OCI-LY7 (cell line): Measurements from ENCODE around the gene PRKX. TPM values are rescaled to one million over a fixed set of nuclear protein-coding genes. Genes with fewer than 3 reads are reported as not detected.
"Not testable (repeated sequence)": the region's sequence is repeated elsewhere in the genome, so short reads cannot be mapped to it uniquely, and the experiment has no call there.

Experiments
- BruUV-seq: library from RNA; stranded (reverse); fragments of 400-500 nt; replicated peaks from 2 replicates; lab custom pipeline; 2021; lab: Mats Ljungman, UMichigan
- CTCF ChIA-PET: fragments of 300-600 bp; sonication (Branson Sonifier 250); formaldehyde crosslinking; loops from one replicate; lab custom pipeline; 2022; ENCODE audit warnings: antibody characterized with exemption; ENCODE audit not compliant: unreplicated experiment; lab: Charles Lee
- POLR2A ChIA-PET: fragments of 300-600 bp; sonication (Branson Sonifier 250); formaldehyde crosslinking; loops from one replicate; lab custom pipeline; 2022; ENCODE audit warnings: antibody characterized with exemption; lab: Charles Lee
- DNase-seq: peaks from one replicate; pipeline ENCODE4 v3.0.0-alpha.2; 2015; ENCODE audit warnings: low spot score
- H2AFZ ChIP-seq: fragments of 200-600 bp; sonication (generic), shearing (Covaris generic); 2 replicates; pipeline ENCODE4 v1.6.1; 2014; ENCODE audit warnings: mild to moderate bottlenecking, antibody characterized with exemption, low read length, moderate library complexity
- H3K27ac ChIP-seq: fragments of 200-600 bp; sonication (generic); 2 replicates; pipeline ENCODE4 v1.5.1; 2014; ENCODE audit warnings: mixed run types, low read depth, mild to moderate bottlenecking, moderate library complexity, low read length, inconsistent platforms; ENCODE audit not compliant: poor library complexity, severe bottlenecking
- H3K36me3 ChIP-seq: fragments of 200-600 bp; sonication (generic); 2 replicates; pipeline ENCODE4 v1.6.1; 2014; ENCODE audit warnings: mild to moderate bottlenecking, antibody characterized with exemption, low read length, moderate library complexity, mixed read lengths; ENCODE audit not compliant: insufficient read depth
- H3K4me1 ChIP-seq: fragments of 200-600 bp; sonication (generic); 2 replicates; pipeline ENCODE4 v1.5.1; 2014; ENCODE audit warnings: mild to moderate bottlenecking, low read length; ENCODE audit not compliant: insufficient read depth, poor library complexity, severe bottlenecking
- H3K4me2 ChIP-seq: fragments of 200-600 bp; sonication (generic); 2 replicates; pipeline ENCODE4 v1.6.1; 2014; ENCODE audit warnings: mild to moderate bottlenecking, low read length
- H3K4me3 ChIP-seq: fragments of 200-600 bp; sonication (generic); 2 replicates; pipeline ENCODE4 v1.5.1; 2014; ENCODE audit warnings: mild to moderate bottlenecking, low read depth, low read length; ENCODE audit not compliant: poor library complexity, severe bottlenecking
- H3K79me2 ChIP-seq: fragments of 200-600 bp; sonication (generic); 2 replicates; pipeline ENCODE4 v1.6.1; 2016; ENCODE audit warnings: low read depth, mild to moderate bottlenecking, low read length, moderate library complexity, mixed read lengths; ENCODE audit not compliant: insufficient read depth
- H3K9me2 ChIP-seq: fragments of 200-600 bp; sonication (generic); 2 replicates; pipeline ENCODE4 v1.6.1; 2016; ENCODE audit warnings: mild to moderate bottlenecking, low read length, mixed read lengths; ENCODE audit not compliant: insufficient read depth
- H3K9me3 ChIP-seq: fragments of 200-600 bp; sonication (generic); 2 replicates; pipeline ENCODE4 v1.6.1; 2014; ENCODE audit warnings: mild to moderate bottlenecking, mixed run types, low read length, mixed read lengths
- H4K20me1 ChIP-seq: fragments of 200-600 bp; sonication (generic); 2 replicates; pipeline ENCODE4 v1.6.1; 2014; ENCODE audit warnings: mild to moderate bottlenecking, antibody characterized with exemption, low read length, moderate library complexity, mixed read lengths; ENCODE audit not compliant: insufficient read depth
- EZH2phosphoT487 ChIP-seq: fragments of 200-600 bp; sonication (generic); IDR thresholded peaks from 2 replicates; pipeline ENCODE4 v1.6.1; 2018; ENCODE audit warnings: low read depth, borderline replicate concordance, mild to moderate bottlenecking, mixed run types, antibody characterized with exemption, low read length, moderate library complexity, mixed read lengths
- intact Hi-C: fragments of 100-400 bp; cut with micrococcal nuclease; formaldehyde crosslinking; loops from one replicate; pipeline ENCODE4 v1.10.0; 2022; ENCODE audit not compliant: unreplicated experiment
- total RNA-seq, 2 experiments: library from RNA; depleted of rRNA in 1 of 2; stranded (reverse); fragments of >200 nt in 1 of 2; shearing (Covaris generic) in 1 of 2; gene quantifications; 2 replicates each; pipeline ENCODE4 v1.2.3, GENCODE V29; 2014 to 2022
- TF ChIP-seq, protein P1 (sequence below): fragments of 200-600 bp; sonication (generic); conservative IDR thresholded peaks from 2 replicates; pipeline ENCODE4 v1.5.1; 2014; ENCODE audit warnings: mild to moderate bottlenecking, antibody characterized with exemption, low read length, moderate library complexity, mixed read lengths

The PRKX gene
- total RNA-seq, 2 experiments from 2014 or later, result 14.6 to 23.6 TPM

DNA sequence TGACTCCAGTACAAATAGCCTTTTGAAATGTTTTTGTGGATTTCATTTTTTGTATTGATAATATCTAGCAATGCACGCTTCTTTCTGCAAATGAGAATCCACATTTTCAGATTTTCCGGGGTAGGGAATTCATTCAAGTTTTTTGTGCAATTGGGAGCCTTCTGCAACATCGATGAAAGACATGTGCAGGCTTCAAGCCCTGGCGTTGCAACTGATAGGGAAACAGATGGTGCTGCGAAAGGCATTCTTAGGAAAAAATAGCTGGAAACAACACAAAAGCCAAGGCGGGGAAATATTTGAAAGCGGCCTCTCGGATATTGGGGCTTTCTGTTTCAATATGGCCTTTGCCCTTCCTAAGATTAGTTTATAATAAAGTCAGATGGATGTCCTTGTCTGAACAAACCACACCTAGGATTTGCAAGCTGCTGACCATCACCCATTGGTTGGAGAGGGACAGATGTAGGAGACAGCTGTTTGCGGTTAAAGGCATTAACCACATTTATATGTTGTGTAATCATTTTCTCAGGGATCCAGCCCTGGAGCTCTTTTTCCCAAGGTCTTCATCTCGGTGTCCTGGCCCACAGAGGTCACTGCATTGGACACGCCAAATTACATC is 136.5 kb downstream of the PRKX start:
- intact Hi-C loops, result no loop called here
- H3K9me3 ChIP-seq, result no peaks in the 10 kb centered on the region
- no TSS peak for BruUV-seq
- H3K4me2 ChIP-seq, result no peak overlapping the region
- ChIA-PET CTCF (no interaction called here), POLR2A (no interaction called here)
- no peaks in the 10 kb centered on the region for H3K9me2 ChIP-seq
- H4K20me1 ChIP-seq, result no peaks in the 10 kb centered on the region
- no peak overlapping the region for H2AFZ ChIP-seq
- TF ChIP-seq EZH2phosphoT487, result no peak
- TF ChIP-seq, protein P1, sequence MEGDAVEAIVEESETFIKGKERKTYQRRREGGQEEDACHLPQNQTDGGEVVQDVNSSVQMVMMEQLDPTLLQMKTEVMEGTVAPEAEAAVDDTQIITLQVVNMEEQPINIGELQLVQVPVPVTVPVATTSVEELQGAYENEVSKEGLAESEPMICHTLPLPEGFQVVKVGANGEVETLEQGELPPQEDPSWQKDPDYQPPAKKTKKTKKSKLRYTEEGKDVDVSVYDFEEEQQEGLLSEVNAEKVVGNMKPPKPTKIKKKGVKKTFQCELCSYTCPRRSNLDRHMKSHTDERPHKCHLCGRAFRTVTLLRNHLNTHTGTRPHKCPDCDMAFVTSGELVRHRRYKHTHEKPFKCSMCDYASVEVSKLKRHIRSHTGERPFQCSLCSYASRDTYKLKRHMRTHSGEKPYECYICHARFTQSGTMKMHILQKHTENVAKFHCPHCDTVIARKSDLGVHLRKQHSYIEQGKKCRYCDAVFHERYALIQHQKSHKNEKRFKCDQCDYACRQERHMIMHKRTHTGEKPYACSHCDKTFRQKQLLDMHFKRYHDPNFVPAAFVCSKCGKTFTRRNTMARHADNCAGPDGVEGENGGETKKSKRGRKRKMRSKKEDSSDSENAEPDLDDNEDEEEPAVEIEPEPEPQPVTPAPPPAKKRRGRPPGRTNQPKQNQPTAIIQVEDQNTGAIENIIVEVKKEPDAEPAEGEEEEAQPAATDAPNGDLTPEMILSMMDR, result no peak
- no peaks in the 10 kb centered on the region for H3K36me3 ChIP-seq
- H3K27ac ChIP-seq, result no peak overlapping the region
- H3K4me1 ChIP-seq, result no peaks in the 10 kb centered on the region
- H3K4me3 ChIP-seq, result no peak overlapping the region
- DNase-seq, result no peak
- H3K79me2 ChIP-seq, result no peaks in the 10 kb centered on the region

DNA sequence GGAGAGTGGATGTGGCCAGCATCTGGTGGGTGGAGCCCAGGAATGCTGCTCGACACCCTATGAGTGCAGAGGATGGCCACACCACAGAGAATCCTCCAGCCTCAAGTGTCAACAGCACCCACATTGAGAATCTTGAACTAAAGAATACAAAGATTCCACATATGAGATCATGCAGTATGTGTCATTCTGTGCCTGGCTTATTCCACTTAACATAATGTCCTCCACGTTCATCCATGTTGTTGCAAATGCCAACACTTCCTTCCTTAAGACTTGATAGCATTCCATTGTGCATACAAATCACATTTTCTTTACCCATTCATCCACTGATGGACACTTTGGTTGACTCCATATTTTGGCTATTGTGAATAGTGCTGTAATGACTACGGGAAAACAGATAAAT is 145.8 kb downstream of the PRKX start:
- Histone ChIP-seq H3K4me1 (no peaks in the 10 kb centered on the region), H3K79me2 (no peaks in the 10 kb centered on the region), H3K4me3 (no peak overlapping the region), H3K27ac (no peak overlapping the region), H3K9me2 (no peaks in the 10 kb centered on the region), H4K20me1 (no peaks in the 10 kb centered on the region), H2AFZ (no peak overlapping the region), H3K9me3 (no peaks in the 10 kb centered on the region), H3K4me2 (no peak overlapping the region), H3K36me3 (no peaks in the 10 kb centered on the region)
- DNase-seq, result no peak
- intact Hi-C loops, result no loop called here
- CTCF ChIA-PET, result no interaction called here
- BruUV-seq, result no TSS peak
- POLR2A ChIA-PET, result no interaction called here
- TF ChIP-seq EZH2phosphoT487, result no peak
- TF ChIP-seq, protein P1, result no peak

DNA sequence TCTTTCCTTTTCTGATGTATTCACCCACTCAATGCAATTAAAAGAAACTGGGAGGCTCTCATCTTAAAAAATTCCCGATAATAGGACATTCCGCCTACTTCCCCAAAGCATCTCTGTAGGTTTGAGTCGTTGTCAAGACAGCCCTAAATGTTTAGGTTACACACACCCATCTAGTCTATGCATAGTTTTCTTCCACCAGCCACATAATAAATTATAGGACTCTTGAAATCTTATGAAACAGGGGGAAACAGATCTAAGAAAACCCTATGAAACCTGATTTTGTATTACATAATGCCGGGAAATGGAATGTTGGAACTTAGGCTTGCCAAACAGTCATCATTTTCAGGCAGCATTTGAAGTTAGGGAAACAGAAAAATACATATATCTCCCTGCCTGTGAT is 150.0 kb downstream of the PRKX start:
- intact Hi-C loops, result no loop called here
- ChIA-PET CTCF (no interaction called here), POLR2A (no interaction called here)
- TF ChIP-seq, protein P1, result no peak
- no peak for TF ChIP-seq EZH2phosphoT487
- Histone ChIP-seq H3K4me2 (no peak overlapping the region), H3K4me1 (no peaks in the 10 kb centered on the region), H3K9me3 (no peaks in the 10 kb centered on the region), H2AFZ (no peak overlapping the region), H3K27ac (no peak overlapping the region), H4K20me1 (no peaks in the 10 kb centered on the region), H3K4me3 (no peak overlapping the region), H3K36me3 (no peaks in the 10 kb centered on the region), H3K79me2 (no peaks in the 10 kb centered on the region), H3K9me2 (no peaks in the 10 kb centered on the region)
- BruUV-seq, result no TSS peak
- DNase-seq, result no peak

DNA sequence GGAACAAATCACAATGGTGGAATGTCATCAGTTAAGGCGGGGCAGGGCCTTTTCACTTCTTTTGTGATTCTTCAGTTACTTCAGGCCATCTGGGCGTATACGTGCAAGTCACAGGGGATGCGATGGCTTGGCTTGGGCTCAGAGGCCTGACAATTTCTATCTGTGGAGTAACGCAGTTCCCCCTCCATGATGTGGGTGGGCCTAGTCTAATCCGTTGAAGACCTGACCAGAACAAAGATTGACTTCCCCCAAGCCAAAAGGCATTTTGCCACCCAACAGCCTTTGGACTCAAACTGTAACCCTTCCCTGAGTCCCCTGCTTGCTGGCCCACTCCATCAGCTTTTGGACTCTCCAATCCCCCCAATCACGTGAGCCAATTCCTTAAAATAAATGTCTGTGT is 153.4 kb downstream of the PRKX start:
- H3K27ac ChIP-seq, BruUV-seq, CTCF ChIA-PET, DNase-seq, H3K4me2 ChIP-seq, POLR2A ChIA-PET, H3K79me2 ChIP-seq, H3K4me1 ChIP-seq, H3K4me3 ChIP-seq, H3K9me2 ChIP-seq, H4K20me1 ChIP-seq, H2AFZ ChIP-seq, H3K9me3 ChIP-seq, H3K36me3 ChIP-seq, intact Hi-C loops: not testable (repeated sequence)
